ENCODE data around the gene SEMA3G. TPM values are rescaled to one million over a fixed set of nuclear protein-coding genes. Genes with fewer than 3 reads are reported as not detected.

SEMA3G gene
- total RNA-seq, 4 donors from 2014 or later: 4.4 to 91.2 (median 16.7) TPM

- DNase-seq: no peak
- Histone ChIP-seq H3K4me1 (no peaks in the 10 kb centered on the region), H3K27ac (no peak overlapping the region), H3K9me3 (no peaks in the 10 kb centered on the region), H3K4me3 (no peak overlapping the region), H3K36me3 (no peaks in the 10 kb centered on the region), H3K27me3 (no peaks in the 10 kb centered on the region)
- intact Hi-C loops (cut with DNase I; ENCODE audit: low total_unique reads): no loop called here
- TF ChIP-seq, protein P1, sequence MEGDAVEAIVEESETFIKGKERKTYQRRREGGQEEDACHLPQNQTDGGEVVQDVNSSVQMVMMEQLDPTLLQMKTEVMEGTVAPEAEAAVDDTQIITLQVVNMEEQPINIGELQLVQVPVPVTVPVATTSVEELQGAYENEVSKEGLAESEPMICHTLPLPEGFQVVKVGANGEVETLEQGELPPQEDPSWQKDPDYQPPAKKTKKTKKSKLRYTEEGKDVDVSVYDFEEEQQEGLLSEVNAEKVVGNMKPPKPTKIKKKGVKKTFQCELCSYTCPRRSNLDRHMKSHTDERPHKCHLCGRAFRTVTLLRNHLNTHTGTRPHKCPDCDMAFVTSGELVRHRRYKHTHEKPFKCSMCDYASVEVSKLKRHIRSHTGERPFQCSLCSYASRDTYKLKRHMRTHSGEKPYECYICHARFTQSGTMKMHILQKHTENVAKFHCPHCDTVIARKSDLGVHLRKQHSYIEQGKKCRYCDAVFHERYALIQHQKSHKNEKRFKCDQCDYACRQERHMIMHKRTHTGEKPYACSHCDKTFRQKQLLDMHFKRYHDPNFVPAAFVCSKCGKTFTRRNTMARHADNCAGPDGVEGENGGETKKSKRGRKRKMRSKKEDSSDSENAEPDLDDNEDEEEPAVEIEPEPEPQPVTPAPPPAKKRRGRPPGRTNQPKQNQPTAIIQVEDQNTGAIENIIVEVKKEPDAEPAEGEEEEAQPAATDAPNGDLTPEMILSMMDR (IDR thresholded peaks at IDR 0.05): no peak
- TF ChIP-seq POLR2A (IDR thresholded peaks at IDR 0.05): no peak
Measured at GRCh38 chr3:52443791-52444687, 864 bp downstream of the SEMA3G start.

GRCh38 chr3:52443268-52443610 lies 1.7 kb downstream of the SEMA3G start:
- Histone ChIP-seq H3K4me3 (no peak overlapping the region), H3K27ac (no peak overlapping the region), H3K27me3 (no peaks in the 10 kb centered on the region), H3K36me3 (no peaks in the 10 kb centered on the region), H3K9me3 (no peaks in the 10 kb centered on the region), H3K4me1 (no peaks in the 10 kb centered on the region)
- no peak for DNase-seq
- intact Hi-C loops (cut with DNase I; ENCODE audit: low total_unique reads): no loop called here
- TF ChIP-seq POLR2A (IDR thresholded peaks at IDR 0.05): no peak
- TF ChIP-seq, protein P1 (IDR thresholded peaks at IDR 0.05): no peak

DNA sequence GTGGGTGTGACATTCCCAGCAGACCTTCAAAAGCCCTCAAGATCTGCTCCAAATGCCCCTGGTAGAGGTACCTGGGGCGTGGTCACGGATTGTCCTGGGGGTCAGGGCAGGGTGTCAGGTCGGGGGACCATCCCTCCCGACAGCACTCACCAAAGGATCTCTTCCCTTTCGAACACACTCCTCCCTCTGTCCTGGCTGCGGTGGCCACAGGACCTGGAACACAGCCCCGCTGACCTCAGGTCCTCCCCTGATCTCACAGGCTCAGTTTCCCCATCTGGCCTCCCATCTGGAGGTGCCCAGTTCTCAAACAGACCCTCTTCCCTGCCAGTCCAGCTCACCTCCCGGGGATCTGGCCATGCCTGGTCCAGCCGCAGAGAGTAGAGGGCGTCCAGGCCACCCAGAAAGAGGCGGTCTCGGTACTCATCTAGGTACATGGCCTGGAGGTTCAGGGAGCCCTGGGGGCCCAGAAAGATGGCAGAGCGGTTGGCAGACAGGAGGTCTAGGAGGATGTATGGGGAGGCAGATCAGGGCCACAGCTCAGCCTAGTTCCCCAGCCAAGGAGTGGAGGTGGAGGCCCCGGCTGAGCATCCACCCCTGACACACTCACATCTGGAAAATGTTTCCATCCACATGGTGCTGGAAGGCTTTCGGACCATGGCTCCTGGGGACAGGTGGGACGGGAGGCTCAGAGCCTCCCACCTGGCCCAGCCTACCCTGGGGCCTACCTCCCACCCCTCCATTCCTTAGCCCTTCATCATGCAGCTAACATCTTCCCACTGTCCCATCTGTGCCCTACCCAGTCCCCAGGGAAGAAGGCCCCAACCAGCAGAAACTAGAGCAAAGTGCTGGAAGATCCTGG lies 2.3 kb downstream of the SEMA3G start:
- Histone ChIP-seq H3K4me1 (no peaks in the 10 kb centered on the region), H3K4me3 (no peak overlapping the region), H3K36me3 (no peaks in the 10 kb centered on the region), H3K27ac (no peak overlapping the region), H3K27me3 (no peaks in the 10 kb centered on the region), H3K9me3 (no peaks in the 10 kb centered on the region)
- intact Hi-C loops (cut with DNase I; ENCODE audit: low total_unique reads): no loop called here
- no peak for DNase-seq
- TF ChIP-seq, protein P1 (IDR thresholded peaks at IDR 0.05): no peak
- TF ChIP-seq POLR2A (IDR thresholded peaks at IDR 0.05): no peak

DNA sequence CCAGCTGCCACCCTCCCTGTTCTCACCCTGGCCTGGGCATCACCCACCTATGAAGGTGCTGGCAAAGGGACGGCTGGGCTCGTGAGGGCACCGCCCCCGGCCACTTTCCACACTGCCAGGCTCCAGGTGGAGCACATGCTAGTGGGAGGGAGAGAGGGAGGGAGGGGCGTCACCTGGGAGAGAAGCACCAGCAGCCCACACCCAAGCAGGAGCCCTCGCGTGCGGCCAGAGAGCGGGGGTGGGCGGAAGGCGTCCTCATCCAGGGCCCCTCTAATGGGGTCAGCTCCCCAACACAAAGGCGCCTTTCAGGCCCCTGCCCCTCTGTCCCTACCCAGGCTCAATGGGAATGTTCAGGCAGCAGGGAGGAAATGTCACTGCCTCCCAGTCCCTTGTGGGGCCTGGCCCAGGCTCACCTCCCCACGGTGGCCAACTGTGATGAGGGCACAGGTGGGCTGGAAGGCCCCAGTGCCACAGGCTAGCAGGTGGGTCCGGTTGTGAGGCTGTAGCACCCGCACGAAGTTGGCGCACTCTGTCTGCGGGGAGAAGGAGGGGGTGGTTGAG lies 3.1 kb downstream of the SEMA3G start:
- Histone ChIP-seq H3K4me3 (no peak overlapping the region), H3K9me3 (no peaks in the 10 kb centered on the region), H3K27ac (no peak overlapping the region), H3K27me3 (no peaks in the 10 kb centered on the region), H3K36me3 (no peaks in the 10 kb centered on the region), H3K4me1 (no peaks in the 10 kb centered on the region)
- no peak for TF ChIP-seq POLR2A (IDR thresholded peaks at IDR 0.05)
- TF ChIP-seq, protein P1 (IDR thresholded peaks at IDR 0.05): no peak
- no peak for DNase-seq
- intact Hi-C loops (cut with DNase I; ENCODE audit: low total_unique reads): no loop called here

Data from uterus (tissue), 4 donors.